Prostate gland (tissue), 2 donors: Measurements from ENCODE around the gene ATP12A.

ENCODE experiments used
- CTCF ChIP-seq, 4 experiments: fragments of 200-600 bp in 2 of 4; fragments of 450-650 bp in 2 of 4; sonication (generic) in 2 of 4; IDR thresholded peaks; 1 replicate in 3 of 4; 2 replicates in 1 of 4; pipeline ENCODE4 v1.5.1; 2016 to 2019; ENCODE audit warnings: antibody characterized with exemption in 4 of 4, mild to moderate bottlenecking in 2 of 4, moderate library complexity in 2 of 4
- POLR2AphosphoS5 ChIP-seq: sonication (generic); formaldehyde crosslinking; IDR thresholded peaks from one replicate; pipeline ENCODE4 v1.6.1; 2017; ENCODE audit warnings: antibody characterized with exemption

GRCh38 chr13:24747248-24748060, 67.2 kb downstream of the ATP12A start:
- TF ChIP-seq CTCF (IDR thresholded peaks at IDR 0.05) = no peak
- no peak for TF ChIP-seq POLR2AphosphoS5
